HepG2 (cell line): ENCODE measurements around the gene ZDHHC18. TPM values are rescaled to one million over a fixed set of nuclear protein-coding genes. Genes with fewer than 3 reads are reported as not detected.

Source experiments
- ARNT2 ChIP-seq: sonication (generic); formaldehyde crosslinking; IDR thresholded peaks from 2 replicates; pipeline ENCODE4 v1.8.0; 2022; ENCODE audit warnings: mild to moderate bottlenecking, low read depth, missing genetic modification reagents, moderate library complexity
- CSRNP1 ChIP-seq: sonication (generic); formaldehyde crosslinking; IDR thresholded peaks from 2 replicates; pipeline ENCODE4 v1.8.1; 2023; ENCODE audit warnings: mild to moderate bottlenecking, missing genetic modification reagents
- ELF3 ChIP-seq: IDR thresholded peaks from 2 replicates; pipeline ENCODE4 v1.6.1; 2016; ENCODE audit warnings: missing genetic modification reagents, missing compliant biosample characterization
- GATAD2A ChIP-seq: IDR thresholded peaks from 2 replicates; pipeline ENCODE4 v1.6.1; 2016
- HDAC1 ChIP-seq: sonication (generic); formaldehyde crosslinking; IDR thresholded peaks from 2 replicates; pipeline ENCODE4 v1.5.1; 2020; ENCODE audit warnings: mild to moderate bottlenecking, missing genetic modification reagents
- HMG20B ChIP-seq: conservative IDR thresholded peaks from 2 replicates; pipeline ENCODE4 v1.6.1; 2016; ENCODE audit warnings: missing genetic modification reagents, missing compliant biosample characterization
- HNF1A ChIP-seq, 2 experiments: sonication (generic) in 1 of 2; formaldehyde crosslinking in 1 of 2; IDR thresholded peaks; 2 replicates each; pipeline versions ENCODE4 v1.4.0 to v1.6.1; 2016 to 2020; ENCODE audit warnings: borderline replicate concordance in 1 of 2, low read depth in 1 of 2, mild to moderate bottlenecking in 1 of 2, missing genetic modification reagents in 1 of 2
- HNRNPLL ChIP-seq: fragments of 200-400 bp; formaldehyde crosslinking; IDR thresholded peaks from 2 replicates; pipeline ENCODE4 v1.6.1; 2017; ENCODE audit warnings: mild to moderate bottlenecking, low read depth, low read length; ENCODE audit not compliant: poor library complexity, severe bottlenecking
- KDM1A ChIP-seq: IDR thresholded peaks from 2 replicates; pipeline ENCODE4 v1.6.1; 2016; ENCODE audit warnings: missing compliant biosample characterization
- KMT2A ChIP-seq: sonication (generic); formaldehyde crosslinking; IDR thresholded peaks from 2 replicates; pipeline ENCODE4 v1.4.0; 2020; ENCODE audit warnings: missing genetic modification reagents
- MED1 ChIP-seq: sonication (generic); formaldehyde crosslinking; IDR thresholded peaks from 2 replicates; pipeline ENCODE4 v1.4.0; 2020; ENCODE audit warnings: missing genetic modification reagents
- MEIS1 ChIP-seq: sonication (generic); formaldehyde crosslinking; IDR thresholded peaks from 2 replicates; pipeline ENCODE4 v1.9.0; 2021; ENCODE audit warnings: mild to moderate bottlenecking, missing genetic modification reagents, moderate library complexity, borderline replicate concordance
- NFIB ChIP-seq: sonication (generic); formaldehyde crosslinking; IDR thresholded peaks from 2 replicates; pipeline ENCODE4 v1.9.0; 2021; ENCODE audit warnings: missing genetic modification reagents, mild to moderate bottlenecking, borderline replicate concordance
- PAX8 ChIP-seq: sonication (generic); formaldehyde crosslinking; IDR thresholded peaks from 2 replicates; pipeline ENCODE4 v1.8.0; 2022; ENCODE audit warnings: mild to moderate bottlenecking, missing genetic modification reagents, borderline replicate concordance
- PCBP2 ChIP-seq: fragments of 200-400 bp; formaldehyde crosslinking; optimal IDR thresholded peaks from 2 replicates; pipeline ENCODE3; 2018; ENCODE audit warnings: low read length, low read depth; ENCODE audit not compliant: poor library complexity, severe bottlenecking
- POGZ ChIP-seq: sonication (generic); formaldehyde crosslinking; IDR thresholded peaks from 2 replicates; pipeline ENCODE4 v1.4.0; 2020; ENCODE audit warnings: mild to moderate bottlenecking, missing genetic modification reagents
- POLR2AphosphoS2 ChIP-seq: IDR thresholded peaks from 2 replicates; pipeline ENCODE4 v1.6.1; 2011; ENCODE audit warnings: low read depth, low read length, improper control_type of control experiment
- RAD21 ChIP-seq: fragments of 450-650 bp; formaldehyde crosslinking; IDR thresholded peaks from 2 replicates; pipeline ENCODE4 v1.5.0; 2020; ENCODE audit warnings: mild to moderate bottlenecking
- SMAD3 ChIP-seq: sonication (generic); formaldehyde crosslinking; IDR thresholded peaks from 2 replicates; pipeline ENCODE4 v1.4.0; 2020; ENCODE audit warnings: missing genetic modification reagents
- TP53 ChIP-seq: sonication (generic); formaldehyde crosslinking; conservative IDR thresholded peaks from 2 replicates; pipeline ENCODE4 v1.4.0; 2020; ENCODE audit warnings: missing genetic modification reagents
- YEATS2 ChIP-seq: sonication (generic); formaldehyde crosslinking; IDR thresholded peaks from 2 replicates; pipeline ENCODE4 v1.4.0; 2020; ENCODE audit warnings: missing genetic modification reagents, borderline replicate concordance
- ZNF207 ChIP-seq: fragments of 450-650 bp; IDR thresholded peaks from 2 replicates; pipeline ENCODE4 v1.6.1; 2016; ENCODE audit warnings: antibody characterized with exemption, borderline replicate concordance
- ZNF530 ChIP-seq: sonication (generic); formaldehyde crosslinking; IDR thresholded peaks from 2 replicates; pipeline ENCODE4 v1.5.0; 2020; ENCODE audit warnings: low read depth, mild to moderate bottlenecking, missing genetic modification reagents
- ZNF589 ChIP-seq: sonication (generic); formaldehyde crosslinking; conservative IDR thresholded peaks from 2 replicates; pipeline ENCODE4 v1.8.0; 2022; ENCODE audit warnings: mild to moderate bottlenecking, moderate library complexity, missing genetic modification reagents
- ZNF782 ChIP-seq: sonication (generic); formaldehyde crosslinking; IDR thresholded peaks from 2 replicates; pipeline ENCODE4 v1.4.0; 2020; ENCODE audit warnings: missing genetic modification reagents, mild to moderate bottlenecking, borderline replicate concordance
- ZNF839 ChIP-seq: sonication (generic); formaldehyde crosslinking; IDR thresholded peaks from 2 replicates; pipeline ENCODE4 v1.4.0; 2020; ENCODE audit warnings: missing genetic modification reagents, mild to moderate bottlenecking, borderline replicate concordance
- polyA plus RNA-seq, 8 experiments: library from polyadenylated mRNA; depleted of rRNA in 3 of 8; stranded (reverse) in 7 of 8; unstranded in 1 of 8; fragments of >200 nt; fragmentation: Illumina TruSeq in 4 of 8; extraction: Trizol in 4 of 8; gene quantifications; 2 replicates each; pipeline versions ENCODE4 v1.2.1 to v1.2.3, GENCODE V29; 2011 to 2016; ENCODE audit warnings: low read depth in 4 of 8, missing spikeins in 1 of 8, mixed read lengths in 1 of 8; ENCODE audit not compliant: insufficient read depth in 1 of 8
- total RNA-seq, 5 experiments: library from RNA; depleted of rRNA; stranded (reverse); fragments of >200 nt; fragmentation: Illumina TruSeq; extraction: Trizol; gene quantifications; 2 replicates each; pipeline ENCODE4 v1.2.3, GENCODE V29; 2016; ENCODE audit warnings: low read depth in 1 of 5
- TF ChIP-seq, protein P1 (sequence below): sonication (generic); formaldehyde crosslinking; IDR thresholded peaks from 2 replicates; pipeline ENCODE4 v1.4.0; 2020; ENCODE audit warnings: low read depth, mild to moderate bottlenecking, missing genetic modification reagents

ZDHHC18 gene
- total and polyA plus RNA-seq, 2 of the 13 experiments (the other 11 are each of a cell fraction or from before 2014, with no cell fraction given), result 13.2 to 35.3 TPM

GRCh38 chr1:26853156-26853555, 26.7 kb downstream of the ZDHHC18 start (continued):
- no peak for TF ChIP-seq ZNF782 (CRISPR knock-in tag)
- no peak for TF ChIP-seq MEIS1 (CRISPR knock-in tag)
- TF ChIP-seq NFIB, result no peak
- no peak for TF ChIP-seq ZNF589 (CRISPR knock-in tag)
- TF ChIP-seq ELF3 (CRISPR knock-in tag), result no peak
- TF ChIP-seq PCBP2, result no peak
- no peak for TF ChIP-seq PAX8 (CRISPR knock-in tag)
- TF ChIP-seq HDAC1, result no peak
- TF ChIP-seq ZNF530, result no peak
- TF ChIP-seq MED1 (CRISPR knock-in tag), result no peak
- TF ChIP-seq YEATS2 (CRISPR knock-in tag), result no peak
- TF ChIP-seq RAD21, result peak; percentile 90
- TF ChIP-seq HNRNPLL, result no peak
- TF ChIP-seq ZNF839, result no peak
- TF ChIP-seq KMT2A (CRISPR knock-in tag), result no peak
- no peak for TF ChIP-seq ARNT2 (CRISPR knock-in tag)
- 0 out of 2 replicates have a peak, but pooled peaks have one; percentile 18 for TF ChIP-seq GATAD2A
- no peak for TF ChIP-seq SMAD3 (CRISPR knock-in tag)
- no peak for TF ChIP-seq TP53 (CRISPR knock-in tag)
- no peak for TF ChIP-seq HMG20B
- no peak for TF ChIP-seq CSRNP1 (CRISPR knock-in tag)
- TF ChIP-seq POGZ (CRISPR knock-in tag), result no peak
- no peak for TF ChIP-seq HNF1A (IDR thresholded peaks at IDR 0.05; ENCODE audit: low read depth)
- no peak for TF ChIP-seq HNF1A (CRISPR knock-in tag; IDR thresholded peaks at IDR 0.05; ENCODE audit: borderline replicate concordance)
- no peak for TF ChIP-seq ZNF207
- TF ChIP-seq, protein P1, sequence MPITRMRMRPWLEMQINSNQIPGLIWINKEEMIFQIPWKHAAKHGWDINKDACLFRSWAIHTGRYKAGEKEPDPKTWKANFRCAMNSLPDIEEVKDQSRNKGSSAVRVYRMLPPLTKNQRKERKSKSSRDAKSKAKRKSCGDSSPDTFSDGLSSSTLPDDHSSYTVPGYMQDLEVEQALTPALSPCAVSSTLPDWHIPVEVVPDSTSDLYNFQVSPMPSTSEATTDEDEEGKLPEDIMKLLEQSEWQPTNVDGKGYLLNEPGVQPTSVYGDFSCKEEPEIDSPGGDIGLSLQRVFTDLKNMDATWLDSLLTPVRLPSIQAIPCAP (CRISPR knock-in tag), result no peak
- TF ChIP-seq POLR2AphosphoS2, result no peak
- TF ChIP-seq KDM1A (CRISPR knock-in tag), result no peak
